Suppressor macrophage (primary cell): ENCODE data around the gene KLHL3.

Experiments used
- DNase-seq, 4 experiments: peaks; one replicate each; pipeline ENCODE4 v3.0.0-alpha.2; 2020 to 2022

Gene KLHL3

DNA sequence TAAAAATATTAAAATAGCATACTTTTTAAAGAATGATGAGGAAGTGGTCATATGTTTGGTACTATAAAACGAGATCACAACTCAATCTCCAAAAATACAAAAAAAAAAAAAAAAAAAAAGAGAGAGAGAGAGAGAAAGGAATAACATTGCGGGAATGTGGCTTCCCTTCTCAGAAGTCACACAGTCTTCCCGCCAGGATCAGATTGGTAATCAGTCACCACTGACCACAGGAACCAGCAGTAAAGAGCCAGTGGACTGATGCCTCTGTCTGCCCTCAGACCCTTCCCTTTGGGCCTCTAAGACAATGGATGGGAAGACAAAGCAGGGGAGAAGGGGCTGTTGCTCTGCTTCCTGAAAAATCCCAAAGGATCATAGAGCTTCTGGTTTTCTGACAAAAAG lies 104.9 kb downstream of the KLHL3 start:
- DNase-seq: no peak

DNA sequence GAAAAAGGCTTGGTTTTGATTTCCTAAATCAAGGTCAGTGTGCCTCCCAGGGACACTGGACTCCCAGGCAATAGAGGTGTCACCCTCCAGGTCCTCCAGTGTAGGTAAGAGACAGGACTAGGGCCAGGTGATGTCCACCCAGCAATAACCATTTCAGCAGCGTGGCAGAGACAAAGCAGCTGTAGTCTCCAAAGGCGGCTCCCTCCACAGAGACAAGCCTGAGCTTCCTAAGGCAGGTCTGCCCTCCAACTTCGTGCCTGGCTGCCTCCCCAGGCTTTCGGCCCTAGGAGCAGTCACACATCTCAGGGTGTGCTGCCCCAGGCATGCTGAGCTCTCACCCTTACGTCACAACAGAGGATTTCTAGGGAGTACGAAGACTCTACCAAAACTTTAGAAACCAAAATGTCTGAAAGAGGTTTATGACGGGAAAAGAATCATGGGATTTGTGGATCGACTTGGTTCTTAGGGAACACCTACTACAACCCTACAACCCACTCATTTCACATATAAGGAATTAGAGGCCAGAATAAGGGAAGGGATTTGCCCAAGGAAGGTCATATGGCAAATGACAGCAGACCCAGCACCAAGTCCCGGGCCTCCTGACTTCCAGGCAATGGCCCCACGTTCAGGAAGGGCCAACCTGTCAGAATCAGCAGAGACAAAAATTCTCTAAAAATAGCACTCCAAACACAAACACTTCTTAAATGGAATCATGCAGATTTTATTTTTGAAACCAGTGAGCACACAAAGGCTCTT lies 105.5 kb downstream of the KLHL3 start:
- no peak for DNase-seq

DNA sequence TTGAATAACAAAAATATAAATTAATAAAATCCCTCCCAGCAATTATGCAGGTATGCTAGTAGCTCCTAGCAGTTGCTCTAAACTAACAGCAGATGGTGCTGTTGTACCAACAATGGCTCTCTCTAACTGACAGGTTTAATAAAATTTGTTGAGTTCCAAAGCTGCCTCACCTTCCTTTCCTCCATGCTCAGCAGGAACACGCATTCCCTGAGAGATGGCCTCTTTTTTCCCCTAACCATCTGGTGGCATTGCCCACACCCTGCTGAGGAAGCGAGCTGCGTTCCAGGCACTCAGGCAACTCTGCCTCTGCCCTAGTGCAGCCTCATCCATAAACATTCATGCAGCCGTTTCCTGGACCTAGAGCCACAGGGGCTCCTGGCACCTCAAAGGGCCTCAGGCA lies 106.2 kb downstream of the KLHL3 start:
- DNase-seq: peak; percentile 52 to 81 (median 61)

DNA sequence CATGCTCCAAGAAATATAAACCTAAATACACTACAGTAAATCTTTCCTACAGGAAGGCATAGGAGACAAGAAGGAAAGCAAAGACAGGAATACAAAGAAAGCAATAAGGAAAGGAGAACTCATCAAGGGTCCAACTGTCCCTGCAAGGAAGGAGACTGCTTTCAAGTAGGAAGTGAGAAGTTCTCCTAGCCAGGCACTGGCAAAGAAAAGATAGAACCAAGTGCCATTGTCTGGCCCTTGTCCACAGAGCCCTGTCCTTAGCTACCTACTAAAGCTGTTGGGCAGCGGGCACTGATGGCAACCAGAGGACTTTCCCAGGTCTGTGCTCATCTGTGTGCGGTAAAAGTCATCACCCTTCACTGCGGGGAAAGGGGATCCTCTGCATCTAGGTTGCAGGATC lies 108.2 kb downstream of the KLHL3 start:
- peak in 3 of 4 experiments; percentile 31 to 55 (median 39) for DNase-seq

DNA sequence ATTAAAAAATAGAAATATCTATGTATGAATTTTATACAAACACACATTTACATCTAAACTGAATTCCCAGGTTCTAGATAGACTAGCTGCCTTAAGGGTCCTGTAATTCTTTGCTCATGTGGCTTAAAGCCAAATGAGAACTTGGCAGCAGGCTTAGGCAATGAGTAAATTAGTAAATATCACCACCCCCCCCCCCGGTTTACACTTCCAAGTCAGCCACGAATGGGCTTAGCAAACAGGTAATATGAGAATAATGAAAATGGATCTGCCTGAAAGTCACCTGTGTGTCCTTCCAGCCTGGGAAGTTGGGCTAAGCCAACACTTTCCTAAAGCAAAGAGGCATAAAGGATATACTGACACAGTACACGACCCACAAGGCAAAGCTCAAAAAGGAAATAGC lies 108.6 kb downstream of the KLHL3 start:
- no peak for DNase-seq

DNA sequence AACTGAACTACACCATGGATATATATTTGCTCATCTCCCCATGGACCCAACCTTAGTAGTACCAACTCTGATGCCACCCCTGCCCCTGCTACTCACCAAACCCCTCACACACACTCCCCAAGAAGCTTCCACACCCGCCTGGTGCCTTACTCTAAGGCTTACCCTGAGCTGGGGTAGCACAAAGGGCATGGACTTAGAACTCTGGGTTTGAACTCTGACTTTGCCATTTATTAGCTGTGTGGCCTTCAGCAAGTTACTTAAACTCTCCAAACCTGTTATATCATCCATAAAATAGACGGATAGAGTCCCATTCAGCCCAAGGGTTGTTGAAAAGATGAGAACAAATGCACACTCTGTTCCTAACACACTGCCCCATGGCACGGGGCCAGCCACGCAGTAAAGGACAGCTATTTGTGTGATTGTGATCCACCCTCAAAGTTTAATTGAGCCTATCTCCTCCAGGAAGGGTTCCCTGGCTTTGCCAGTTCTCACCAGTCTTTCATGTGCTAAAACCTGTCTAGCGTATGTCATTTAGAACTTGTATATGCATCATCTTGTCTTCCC lies 111.0 kb downstream of the KLHL3 start:
- DNase-seq: no peak

DNA sequence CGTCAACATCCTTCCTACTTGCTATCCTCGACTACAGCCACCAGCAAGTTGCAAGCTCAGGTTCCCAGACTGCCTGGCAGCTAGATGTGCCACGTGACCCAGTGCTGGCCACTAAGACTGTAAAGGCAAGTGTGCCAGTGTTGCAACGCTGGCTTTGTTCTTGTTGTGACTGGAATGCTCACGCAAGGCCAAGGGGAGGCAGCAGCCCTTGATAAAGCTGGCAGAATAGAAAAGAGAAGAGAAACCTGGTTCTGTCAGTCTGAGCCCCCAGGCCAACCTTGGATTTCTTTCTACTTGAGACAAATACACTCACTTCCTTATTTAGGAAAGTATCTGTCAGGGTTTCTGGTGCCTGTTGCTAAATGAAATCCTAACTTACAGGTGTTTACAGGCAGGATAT lies 113.0 kb downstream of the KLHL3 start:
- DNase-seq: peak; percentile 81 to 91 (median 89)

DNA sequence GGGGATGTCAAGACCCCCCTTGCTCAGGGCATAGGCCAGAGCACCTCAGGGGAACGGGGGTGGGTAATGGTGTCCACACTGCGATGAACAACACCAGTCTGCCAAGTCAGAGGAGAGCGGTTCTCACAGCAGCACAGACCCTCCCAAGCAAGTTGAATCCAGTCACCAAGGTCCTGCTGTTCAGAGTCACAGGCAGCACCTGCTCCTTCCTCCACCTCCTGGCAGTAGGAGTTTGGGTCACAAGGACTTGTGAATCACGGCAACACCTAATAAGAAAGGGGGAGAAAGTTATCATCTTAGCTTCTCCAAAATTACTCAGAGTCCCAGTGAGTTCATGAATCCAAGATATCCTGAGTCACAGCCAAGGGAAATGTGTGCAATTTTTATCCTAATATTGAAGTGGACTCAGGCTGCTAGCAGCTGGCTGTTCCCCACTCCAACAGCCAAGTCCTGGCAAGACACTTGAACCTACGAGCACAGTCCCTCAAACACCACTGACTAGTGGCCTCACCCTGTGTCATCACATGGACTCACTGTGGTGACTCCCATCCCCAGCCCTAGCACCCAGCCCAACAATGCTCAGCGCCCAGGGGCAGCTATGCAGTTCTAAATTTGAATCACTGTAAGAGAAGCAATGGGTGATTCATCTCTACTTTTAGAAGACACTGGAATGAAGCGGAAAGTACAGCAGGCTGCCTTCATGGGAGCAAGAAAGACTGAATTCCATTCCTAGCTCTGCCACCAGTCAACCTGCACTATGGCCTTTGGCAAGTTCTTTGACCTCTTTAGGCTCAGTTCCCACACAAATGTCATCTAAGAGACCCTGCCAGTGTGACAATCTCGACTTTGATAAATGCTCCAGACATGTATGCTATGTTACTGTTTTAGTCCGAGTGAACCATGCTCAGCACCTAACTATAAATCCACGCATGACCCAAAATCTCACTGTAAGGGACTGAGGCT lies 113.7 kb downstream of the KLHL3 start:
- peak in 2 of 4 experiments; percentile 6 to 34 for DNase-seq

DNA sequence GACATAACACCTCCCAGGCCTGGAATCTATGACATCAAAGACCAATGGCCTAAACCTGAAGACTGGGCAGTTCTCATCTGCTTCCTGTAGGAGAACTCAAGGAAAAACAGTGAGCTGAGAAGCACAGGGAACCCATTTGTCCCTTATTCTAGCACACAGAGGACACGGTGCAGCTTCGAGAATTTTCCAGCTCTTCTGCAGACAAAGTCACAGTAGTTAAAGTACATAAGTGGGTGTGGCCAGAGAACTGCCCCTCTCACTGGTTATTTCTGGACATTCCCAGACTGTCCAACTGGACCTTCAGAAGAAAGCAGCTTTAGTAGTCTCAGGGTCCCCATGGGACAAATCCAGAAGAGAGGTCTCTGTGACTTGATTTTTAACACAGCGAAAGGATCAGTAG lies 114.6 kb downstream of the KLHL3 start:
- no peak for DNase-seq

DNA sequence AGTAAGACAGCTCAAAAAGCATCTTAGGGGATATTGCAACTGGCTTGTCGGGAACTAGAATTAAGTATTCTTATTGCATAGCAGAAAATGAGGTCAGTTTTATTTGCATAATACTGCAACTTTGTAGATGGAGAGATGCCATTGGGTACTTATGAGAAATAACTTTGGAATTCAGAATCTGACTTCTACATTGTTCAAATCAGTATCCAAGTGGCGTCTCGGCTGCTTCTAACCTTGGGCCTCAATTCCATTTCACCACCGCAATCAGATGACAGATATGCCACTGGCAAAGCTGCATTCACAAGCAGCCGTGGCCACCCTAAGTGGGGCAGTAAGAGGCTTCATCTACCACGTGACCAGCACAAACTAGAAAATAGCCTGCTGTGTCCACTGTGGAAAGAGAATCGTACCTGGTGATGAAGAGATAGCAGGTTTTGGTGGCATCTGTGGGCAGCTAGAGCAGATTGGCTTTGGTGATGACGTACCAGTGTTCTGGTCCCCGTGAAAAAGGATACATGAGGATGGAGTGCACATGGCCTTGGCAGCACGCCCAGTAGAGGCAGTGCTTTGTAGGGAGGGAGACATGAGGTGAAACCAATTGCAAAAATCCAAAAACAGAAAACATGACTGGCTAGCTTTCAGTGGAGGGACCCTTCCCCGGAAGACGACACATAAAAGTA lies 116.6 kb downstream of the KLHL3 start:
- no peak for DNase-seq

DNA sequence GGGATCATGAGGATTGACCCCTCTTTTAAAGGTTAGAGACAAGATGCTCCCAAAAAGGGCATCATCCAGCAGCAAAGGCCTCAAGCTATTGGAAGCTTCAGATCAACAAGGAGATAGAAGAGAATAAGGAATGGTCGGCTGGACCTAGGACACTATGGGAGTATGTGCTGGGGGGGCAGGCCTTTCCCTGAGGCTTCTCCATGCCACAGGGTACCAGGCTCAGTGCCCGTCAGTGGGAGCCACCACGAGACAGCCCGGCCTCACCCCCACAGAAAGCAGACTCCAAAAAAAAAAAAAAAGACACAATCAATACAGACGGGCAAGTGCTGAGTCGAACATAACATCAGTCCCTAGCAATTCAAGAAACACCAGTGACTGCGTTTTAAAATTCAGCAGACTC lies 117.4 kb downstream of the KLHL3 start:
- DNase-seq: no peak

DNA sequence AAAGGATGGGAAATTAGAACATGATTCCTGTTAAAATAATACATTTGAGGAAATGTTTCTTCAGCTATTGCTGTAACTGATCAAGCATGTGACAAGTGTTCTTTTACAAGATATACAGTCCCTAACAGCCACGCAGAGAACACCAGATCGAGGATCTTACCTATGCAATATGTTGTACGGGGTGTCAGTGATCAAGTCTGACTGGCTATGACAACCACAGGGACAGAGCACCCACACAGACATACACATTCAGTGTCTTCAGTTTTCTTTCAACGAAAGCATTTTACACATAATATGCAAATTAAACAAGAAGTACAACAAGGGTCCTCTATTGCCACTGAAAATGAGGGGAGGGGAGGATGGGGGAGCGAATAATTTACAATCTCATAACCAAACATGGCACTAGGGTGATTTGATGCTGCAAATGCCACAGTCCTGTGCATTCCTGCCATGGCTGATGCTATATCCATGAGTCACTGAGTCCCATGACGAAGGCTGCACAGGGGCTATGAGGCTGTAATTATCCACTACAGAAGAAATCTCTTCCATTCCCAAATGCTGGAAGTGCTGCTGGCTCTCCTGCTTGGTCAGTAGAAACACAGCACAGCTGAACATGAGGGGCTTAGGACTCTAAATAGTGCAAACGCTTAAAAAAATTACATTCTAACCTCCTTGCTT lies 118.2 kb downstream of the KLHL3 start:
- DNase-seq: peak in 3 of 4 experiments; percentile 30 to 45 (median 41)

DNA sequence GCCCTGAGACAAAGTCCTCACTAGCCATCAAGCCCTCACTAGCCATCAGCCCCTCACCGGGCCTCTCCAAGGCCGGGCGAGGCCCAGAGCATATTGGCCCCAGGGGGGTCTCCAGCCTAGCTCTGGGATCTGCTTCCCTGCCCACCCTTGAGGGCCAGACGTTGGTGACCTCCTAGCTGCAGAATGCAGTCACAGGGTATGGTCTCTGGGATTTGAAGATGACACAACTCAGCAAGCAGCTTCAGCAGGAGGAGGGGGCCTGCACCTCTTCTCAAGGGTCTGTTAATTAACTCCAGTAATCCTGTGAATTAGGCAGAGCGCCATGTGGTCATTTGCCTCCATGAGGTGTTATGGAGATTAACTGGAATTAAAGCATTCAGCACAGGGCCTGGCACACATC lies 119.8 kb downstream of the KLHL3 start:
- no peak for DNase-seq

DNA sequence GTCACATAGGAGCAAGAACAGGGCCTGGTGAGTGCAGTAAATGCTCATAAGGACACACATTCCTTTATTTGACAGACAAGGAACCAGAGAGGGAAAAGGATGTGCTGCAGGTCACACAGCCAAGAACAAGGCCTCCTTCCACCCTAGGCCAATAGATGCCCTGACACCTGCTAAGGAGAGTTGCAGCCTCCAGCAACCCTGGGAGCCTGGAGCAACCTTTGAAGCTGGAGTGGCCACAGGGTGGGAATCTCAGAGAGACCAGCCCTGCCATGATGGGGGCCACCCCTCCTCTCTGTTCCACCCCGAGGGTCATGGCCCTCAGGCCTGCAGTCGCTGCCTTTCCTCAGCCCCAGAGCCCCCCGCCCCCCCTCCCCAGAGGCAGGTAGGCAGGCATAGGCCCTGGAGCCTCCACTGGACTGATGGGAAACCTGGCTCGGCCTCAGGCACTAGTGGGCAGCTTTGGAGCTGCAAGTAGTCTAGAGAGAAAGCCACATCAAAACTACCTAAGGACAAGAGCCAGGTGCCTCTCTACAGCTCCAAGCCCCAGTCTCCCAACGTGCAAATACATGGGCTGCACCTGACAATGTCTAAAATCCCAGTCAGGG lies 120.6 kb downstream of the KLHL3 start:
- DNase-seq: no peak

DNA sequence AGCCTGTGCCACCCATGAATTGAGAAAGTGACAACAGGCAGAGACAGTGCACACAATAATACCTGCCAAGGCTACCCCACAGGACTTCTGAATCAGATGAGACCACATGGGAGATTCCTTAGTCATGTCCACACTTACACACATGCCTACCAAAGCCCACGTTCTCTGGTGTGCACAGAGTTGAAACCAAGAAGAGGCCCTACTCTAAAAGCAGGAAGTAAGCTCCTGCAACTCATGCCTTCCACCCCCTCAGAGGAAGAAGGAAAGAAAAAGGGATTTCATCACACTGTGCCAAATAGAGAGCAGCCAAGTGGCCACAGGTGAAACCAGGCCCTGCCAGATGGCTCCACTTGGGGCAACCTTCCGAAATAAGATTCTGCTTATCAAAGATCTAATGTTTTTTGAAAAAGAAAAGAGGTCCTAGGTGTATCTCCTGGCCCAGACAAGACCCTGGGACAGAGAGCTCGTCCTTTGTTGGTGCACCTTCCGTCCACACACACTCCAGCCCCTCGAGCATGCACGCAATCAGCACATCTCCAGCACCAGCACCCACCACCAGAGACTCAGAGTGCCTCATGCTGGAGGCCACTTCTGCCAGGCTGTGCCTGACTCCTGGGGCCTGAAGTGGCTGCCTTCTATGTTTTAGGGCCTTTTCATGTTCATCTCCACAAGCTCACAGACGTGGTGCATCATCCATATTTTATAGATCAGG lies 122.2 kb downstream of the KLHL3 start:
- peak; percentile 82 to 96 (median 90) for DNase-seq

DNA sequence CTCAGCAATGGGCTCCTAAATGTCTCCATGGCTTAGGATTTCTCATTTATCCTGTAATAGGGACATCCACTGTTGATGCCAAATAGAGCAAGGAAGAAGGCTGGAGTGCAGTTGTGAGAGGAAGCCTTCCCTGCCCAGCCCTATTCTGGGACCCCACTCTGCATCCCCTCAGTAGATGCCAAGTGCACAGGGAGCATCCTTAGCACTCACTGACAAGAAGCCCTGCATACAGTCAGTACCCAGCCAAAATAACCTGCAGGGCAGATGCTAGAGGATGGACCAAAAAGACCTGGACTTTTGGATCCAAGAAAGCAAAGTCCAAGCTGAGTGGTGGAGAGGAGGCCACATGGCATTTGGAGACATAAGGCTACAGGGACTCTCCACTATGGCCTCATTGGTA lies 123.3 kb downstream of the KLHL3 start:
- DNase-seq: no peak

DNA sequence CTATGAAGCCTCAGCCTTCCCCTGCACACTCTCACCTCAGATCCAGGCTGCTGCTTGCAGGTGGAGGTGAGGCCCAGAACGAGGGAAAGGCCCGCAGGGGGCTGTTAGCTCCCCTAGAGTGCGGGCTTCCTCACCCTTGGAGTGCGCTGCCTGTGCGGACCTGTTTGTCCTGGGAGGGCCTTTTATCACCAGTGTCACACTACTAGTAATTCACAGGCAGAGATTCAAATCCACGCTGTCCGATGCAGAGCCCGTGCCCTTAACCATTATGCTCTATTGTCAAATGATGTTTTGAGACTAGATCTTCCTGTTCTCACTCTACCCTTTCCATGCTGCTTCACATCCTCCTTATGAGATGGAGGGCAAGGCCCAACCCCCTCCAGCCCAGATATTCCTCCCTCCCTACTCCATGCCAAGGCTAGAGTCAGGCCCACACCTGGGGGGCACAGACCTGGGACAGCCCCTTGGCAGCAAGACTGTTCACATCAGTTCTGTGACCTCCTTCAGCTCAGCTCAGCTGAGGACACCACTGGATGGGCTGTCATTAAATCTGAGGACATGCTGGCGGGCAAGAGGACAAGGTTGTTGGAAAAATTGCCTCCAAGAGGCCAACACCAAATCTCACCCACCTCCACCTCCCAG lies 124.0 kb downstream of the KLHL3 start:
- DNase-seq: no peak

DNA sequence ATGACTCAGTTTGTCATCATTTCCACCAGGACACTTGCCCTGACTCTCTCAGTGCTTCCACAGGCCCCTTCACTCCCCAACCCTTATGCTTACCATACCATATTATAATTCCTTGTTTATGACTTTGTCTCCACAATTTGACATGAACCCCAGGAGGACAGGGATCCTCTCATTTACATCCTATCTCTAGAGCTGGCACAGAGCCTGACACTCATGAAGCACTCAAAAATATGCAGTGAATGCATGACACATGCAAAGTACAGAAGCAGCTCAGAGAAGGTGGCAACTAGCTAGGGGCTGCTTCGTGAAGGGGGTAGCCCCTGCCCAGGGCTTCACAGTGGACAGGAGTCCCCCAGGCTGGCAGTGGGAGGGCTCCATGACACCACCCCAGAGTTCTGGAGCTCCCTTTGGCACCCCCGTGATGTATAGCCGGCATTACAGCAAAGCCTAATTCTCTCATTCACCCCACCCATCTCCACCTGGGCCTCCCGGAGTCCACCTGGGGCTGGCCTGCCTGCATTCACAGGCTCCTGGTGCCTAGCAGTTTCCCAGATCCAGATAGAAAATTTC lies 124.8 kb downstream of the KLHL3 start:
- no peak for DNase-seq

DNA sequence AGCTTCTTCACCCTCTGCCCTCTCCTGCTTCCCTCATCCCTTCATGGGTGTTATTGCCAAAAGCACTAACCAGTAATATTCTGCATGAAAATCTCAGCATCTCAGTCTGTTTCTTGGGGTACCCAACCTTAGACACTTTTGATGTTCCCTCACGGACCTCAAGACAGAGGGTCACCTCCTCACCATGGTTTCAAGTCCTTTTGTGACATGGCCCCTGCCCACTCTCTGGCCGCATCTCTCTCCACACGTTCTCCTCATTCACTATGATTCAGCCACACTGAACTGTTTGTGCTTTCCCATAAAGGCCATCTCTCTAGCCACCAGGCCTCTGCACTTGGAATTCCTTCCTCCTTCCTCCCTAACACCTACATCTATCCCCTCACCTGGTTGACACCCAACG lies 125.3 kb downstream of the KLHL3 start:
- no peak for DNase-seq

DNA sequence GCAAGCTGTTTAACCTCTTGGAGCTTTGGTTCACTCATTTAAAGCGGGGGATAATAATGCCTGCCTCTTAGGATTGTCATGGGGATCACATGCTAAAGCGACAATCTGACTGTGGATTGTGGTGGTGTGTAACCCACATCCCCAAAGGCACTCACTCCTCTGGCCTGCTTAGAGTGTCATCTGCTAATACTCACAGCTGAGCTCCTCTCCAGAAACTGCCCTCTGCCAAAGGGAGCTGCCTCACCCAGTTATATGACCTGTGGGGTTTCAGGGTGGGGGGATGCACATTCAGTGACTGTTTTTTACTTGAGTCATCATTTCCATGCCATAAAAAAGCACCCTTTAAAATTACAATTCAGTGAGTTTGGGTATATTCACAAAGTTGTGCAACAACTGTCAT lies 126.8 kb downstream of the KLHL3 start:
- DNase-seq: no peak
